Neural progenitor cell (in vitro differentiated cells): ENCODE data around the gene PKNOX1. TPM values are rescaled to one million over a fixed set of nuclear protein-coding genes. Genes with fewer than 3 reads are reported as not detected.
"Not testable (repeated sequence)": the region's sequence is repeated elsewhere in the genome, so short reads cannot be mapped to it uniquely, and the experiment has no call there.

Experiments
- DNase-seq: peaks from one replicate; pipeline ENCODE4 v3.0.0-alpha.2; 2016; ENCODE audit warnings: low spot score
- H2AFZ ChIP-seq: fragments of 200-600 bp; sonication (generic); replicated peaks from 2 replicates; pipeline ENCODE4 v1.6.1; 2016; ENCODE audit warnings: antibody characterized with exemption
- H3F3A ChIP-seq: fragments of 200-600 bp; sonication (generic); 2 replicates; pipeline ENCODE4 v1.6.1; 2016; ENCODE audit warnings: antibody characterized with exemption, low read depth
- H3K27ac ChIP-seq: fragments of 200-600 bp; sonication (generic); 2 replicates; pipeline ENCODE4 v1.5.1; 2016; ENCODE audit warnings: mild to moderate bottlenecking
- H3K27me3 ChIP-seq: fragments of 200-600 bp; sonication (generic); 2 replicates; pipeline ENCODE4 v1.6.1; 2016; ENCODE audit warnings: mild to moderate bottlenecking, moderate library complexity
- H3K36me3 ChIP-seq: fragments of 200-600 bp; sonication (generic); 2 replicates; pipeline ENCODE4 v1.5.1; 2016
- H3K4me1 ChIP-seq: fragments of 200-600 bp; sonication (generic); 2 replicates; pipeline ENCODE4 v1.6.1; 2016; ENCODE audit warnings: mixed run types
- H3K4me2 ChIP-seq: fragments of 200-600 bp; sonication (generic); 2 replicates; pipeline ENCODE4 v1.6.1; 2016
- H3K4me3 ChIP-seq: fragments of 200-600 bp; sonication (generic); 2 replicates; pipeline ENCODE4 v1.5.1; 2016
- H3K79me2 ChIP-seq: fragments of 200-600 bp; sonication (generic); 2 replicates; pipeline ENCODE4 v1.6.1; 2016; ENCODE audit warnings: low read depth
- H3K9ac ChIP-seq: fragments of 200-600 bp; sonication (generic); 2 replicates; pipeline ENCODE4 v1.6.1; 2016
- H3K9me3 ChIP-seq: fragments of 200-600 bp; sonication (generic); 2 replicates; pipeline ENCODE4 v1.5.1; 2016; ENCODE audit warnings: low read depth
- H4K20me1 ChIP-seq: fragments of 200-600 bp; sonication (generic); 2 replicates; pipeline ENCODE4 v1.6.1; 2016; ENCODE audit warnings: low read depth
- H3K27ac Mint-ChIP-seq: 3 replicates; pipeline ENCODE4 v1.8.0; 2021; ENCODE audit warnings: mixed read lengths
- H3K27me3 Mint-ChIP-seq: 2 replicates; pipeline ENCODE4 v1.8.0; 2022; ENCODE audit warnings: low read depth, mild to moderate bottlenecking, inconsistent platforms, moderate library complexity, mixed read lengths; ENCODE audit not compliant: insufficient read depth
- H3K36me3 Mint-ChIP-seq: 3 replicates; pipeline ENCODE4 v1.8.0; 2021; ENCODE audit warnings: mixed read lengths
- H3K4me1 Mint-ChIP-seq: 3 replicates; pipeline ENCODE4 v1.8.0; 2021; ENCODE audit warnings: mixed read lengths
- H3K4me3 Mint-ChIP-seq: 3 replicates; pipeline ENCODE4 v1.8.0; 2021; ENCODE audit warnings: mild to moderate bottlenecking, moderate library complexity, mixed read lengths
- H3K9me3 Mint-ChIP-seq: 3 replicates; pipeline ENCODE4 v1.8.0; 2020; ENCODE audit warnings: mixed read lengths
- total RNA-seq: library from RNA; depleted of rRNA; stranded (reverse); fragments of >200 nt; gene quantifications from 2 replicates; pipeline ENCODE4 v1.2.3, GENCODE V29; 2015; ENCODE audit warnings: low replicate concordance

Gene PKNOX1
- total RNA-seq, 1 donor from 2014 or later: 11.0 TPM

GRCh38 chr21:43064265-43064917 is 90.0 kb downstream of the PKNOX1 start:
- not testable (repeated sequence) for H3K27me3 ChIP-seq, H3K9ac ChIP-seq, H3K79me2 ChIP-seq, H3F3A ChIP-seq, H3K4me3 Mint-ChIP-seq, H3K27ac ChIP-seq, H3K9me3 ChIP-seq, H2AFZ ChIP-seq, H3K27ac Mint-ChIP-seq, DNase-seq, H3K36me3 Mint-ChIP-seq, H3K36me3 ChIP-seq, H3K4me3 ChIP-seq, H3K27me3 Mint-ChIP-seq, H3K4me2 ChIP-seq, H3K4me1 Mint-ChIP-seq, H3K4me1 ChIP-seq, H3K9me3 Mint-ChIP-seq, H4K20me1 ChIP-seq

GRCh38 chr21:43065991-43066390 is 91.6 kb downstream of the PKNOX1 start:
- H3K27ac ChIP-seq, H2AFZ ChIP-seq, H3K4me2 ChIP-seq, H3K4me3 Mint-ChIP-seq, H3K79me2 ChIP-seq, H3K36me3 Mint-ChIP-seq, H3K9ac ChIP-seq, H3K4me1 ChIP-seq, H3K9me3 Mint-ChIP-seq, H3K27me3 Mint-ChIP-seq, H4K20me1 ChIP-seq, DNase-seq, H3K4me3 ChIP-seq, H3F3A ChIP-seq, H3K36me3 ChIP-seq, H3K27ac Mint-ChIP-seq, H3K9me3 ChIP-seq, H3K27me3 ChIP-seq, H3K4me1 Mint-ChIP-seq: not testable (repeated sequence)

- not testable (repeated sequence) for H3K4me3 ChIP-seq, H3K4me2 ChIP-seq, H3K9ac ChIP-seq, H3K36me3 ChIP-seq, DNase-seq, H3K27ac Mint-ChIP-seq, H4K20me1 ChIP-seq, H2AFZ ChIP-seq, H3F3A ChIP-seq, H3K4me1 ChIP-seq, H3K27me3 Mint-ChIP-seq, H3K9me3 ChIP-seq, H3K27me3 ChIP-seq, H3K27ac ChIP-seq, H3K9me3 Mint-ChIP-seq, H3K4me3 Mint-ChIP-seq, H3K4me1 Mint-ChIP-seq, H3K79me2 ChIP-seq, H3K36me3 Mint-ChIP-seq
Observed at GRCh38 chr21:43066690-43067089, 92.3 kb downstream of the PKNOX1 start.

GRCh38 chr21:43068065-43068464 is 93.7 kb downstream of the PKNOX1 start:
- not testable (repeated sequence) for H4K20me1 ChIP-seq, H3K79me2 ChIP-seq, H3F3A ChIP-seq, H3K9me3 Mint-ChIP-seq, H3K27me3 Mint-ChIP-seq, H3K36me3 Mint-ChIP-seq, DNase-seq, H3K4me3 ChIP-seq, H3K27ac ChIP-seq, H3K4me1 ChIP-seq, H3K36me3 ChIP-seq, H3K4me1 Mint-ChIP-seq, H3K9ac ChIP-seq, H2AFZ ChIP-seq, H3K27ac Mint-ChIP-seq, H3K9me3 ChIP-seq, H3K4me3 Mint-ChIP-seq, H3K27me3 ChIP-seq, H3K4me2 ChIP-seq

GRCh38 chr21:43069682-43070081 is 95.3 kb downstream of the PKNOX1 start:
- not testable (repeated sequence) for H3K9me3 Mint-ChIP-seq, H3K9ac ChIP-seq, H4K20me1 ChIP-seq, H3K36me3 Mint-ChIP-seq, H3K27me3 Mint-ChIP-seq, H3K27me3 ChIP-seq, H3F3A ChIP-seq, DNase-seq, H3K4me1 Mint-ChIP-seq, H3K27ac Mint-ChIP-seq, H3K4me2 ChIP-seq, H3K27ac ChIP-seq, H3K4me3 Mint-ChIP-seq, H3K4me3 ChIP-seq, H3K79me2 ChIP-seq, H3K9me3 ChIP-seq, H3K36me3 ChIP-seq, H2AFZ ChIP-seq, H3K4me1 ChIP-seq

- H4K20me1 ChIP-seq, H3K27ac ChIP-seq, H3K27me3 Mint-ChIP-seq, H3K4me1 Mint-ChIP-seq, H3K79me2 ChIP-seq, H3K9me3 ChIP-seq, H3K27ac Mint-ChIP-seq, H2AFZ ChIP-seq, H3F3A ChIP-seq, H3K27me3 ChIP-seq, H3K4me3 Mint-ChIP-seq, H3K4me1 ChIP-seq, H3K4me3 ChIP-seq, DNase-seq, H3K4me2 ChIP-seq, H3K36me3 ChIP-seq, H3K36me3 Mint-ChIP-seq, H3K9ac ChIP-seq, H3K9me3 Mint-ChIP-seq: not testable (repeated sequence)
Observed at GRCh38 chr21:43072742-43073141, 98.4 kb downstream of the PKNOX1 start.

- not testable (repeated sequence) for H3K4me1 ChIP-seq, H3K9me3 Mint-ChIP-seq, H3K27me3 ChIP-seq, H3K36me3 Mint-ChIP-seq, H3K9me3 ChIP-seq, DNase-seq, H4K20me1 ChIP-seq, H3K4me1 Mint-ChIP-seq, H3K9ac ChIP-seq, H3K4me2 ChIP-seq, H3K36me3 ChIP-seq, H3F3A ChIP-seq, H2AFZ ChIP-seq, H3K27ac ChIP-seq, H3K79me2 ChIP-seq, H3K27me3 Mint-ChIP-seq, H3K27ac Mint-ChIP-seq, H3K4me3 ChIP-seq, H3K4me3 Mint-ChIP-seq
Observed at GRCh38 chr21:43074401-43075169, 100.2 kb downstream of the PKNOX1 start.

GRCh38 chr21:43075170-43076022 is 101.0 kb downstream of the PKNOX1 start, which contains the start of gene CBS:
CBS (minus strand) TSS chr21:43075835; CDS start chr21:43072193, 3,642 bp downstream.
- not testable (repeated sequence) for H3K9me3 ChIP-seq, DNase-seq, H3K27me3 Mint-ChIP-seq, H3K27me3 ChIP-seq, H3K4me2 ChIP-seq, H3K4me3 Mint-ChIP-seq, H3K4me1 Mint-ChIP-seq, H3K27ac ChIP-seq, H2AFZ ChIP-seq, H3K27ac Mint-ChIP-seq, H4K20me1 ChIP-seq, H3K36me3 Mint-ChIP-seq, H3K4me3 ChIP-seq, H3K36me3 ChIP-seq, H3K9me3 Mint-ChIP-seq, H3K4me1 ChIP-seq, H3K79me2 ChIP-seq, H3K9ac ChIP-seq, H3F3A ChIP-seq
